Measurements from ENCODE around the gene HOXD11. TPM values are rescaled to one million over a fixed set of nuclear protein-coding genes. Genes with fewer than 3 reads are reported as not detected.

Gene HOXD11
- total RNA-seq, 6 donors from 2014 or later: not detected

- Histone ChIP-seq H3K9me3 (no peaks in the 10 kb centered on the region), H3K4me1 (peaks cover 10 to 30% (median 14%) of the 10 kb centered on the region in 4 donors), H3K27ac (no peak overlapping the region), H3K27me3 (peaks cover 0 to 60% (median 31%) of the 10 kb centered on the region in 4 donors), H3K36me3 (no peaks in the 10 kb centered on the region), H3K4me3 (peak overlapping the region in 3 of 4 donors; percentile 21 to 39 (median 34))
- peak in 1 of 2 donors; percentile 39 for ATAC-seq (ENCODE audit: low FRiP score in 2 of 2)
- WGBS, 2 donors: 0 to 9% methylated on average over 13 to 32 of the region's 38 CpGs
- DNase-seq: peak in 1 of 2 donors; percentile 58
- TF ChIP-seq POLR2A (IDR thresholded peaks at IDR 0.05) (no peak), POLR2AphosphoS5 (IDR thresholded peaks at IDR 0.05) (no peak), CTCF (IDR thresholded peaks at IDR 0.05) (no peak), EP300 (IDR thresholded peaks at IDR 0.05) (no peak)
These were observed 39.3 kb upstream of the HOXD11 start for GRCh38 chr2:176067589-176068418.

GRCh38 chr2:176068419-176068832 lies 38.7 kb upstream of the HOXD11 start:
- Histone ChIP-seq H3K4me1 (peaks cover 10 to 30% (median 14%) of the 10 kb centered on the region in 4 donors), H3K9me3 (no peaks in the 10 kb centered on the region), H3K36me3 (no peaks in the 10 kb centered on the region), H3K4me3 (no peak overlapping the region), H3K27ac (no peak overlapping the region), H3K27me3 (peaks cover 0 to 66% (median 34%) of the 10 kb centered on the region in 4 donors)
- DNase-seq (peak in 1 of 2 donors; percentile 57), ATAC-seq (ENCODE audit: low FRiP score in 2 of 2) (no peak)
- TF ChIP-seq CTCF (IDR thresholded peaks at IDR 0.05) (no peak), POLR2AphosphoS5 (IDR thresholded peaks at IDR 0.05) (no peak), POLR2A (IDR thresholded peaks at IDR 0.05) (no peak), EP300 (IDR thresholded peaks at IDR 0.05) (no peak)
- whole genome bisulfite sequencing, 2 donors: 10 to 11% methylated on average over 6 to 20 of the region's 30 CpGs

- WGBS, 2 donors: 13 to 18% methylated on average over 27 to 38 of the region's 58 CpGs
- ATAC-seq (ENCODE audit: low FRiP score in 2 of 2) (peak; percentile 10 to 27), DNase-seq (peak in 1 of 2 donors; percentile 76)
- Histone ChIP-seq H3K27ac (no peak overlapping the region), H3K27me3 (peaks cover 0 to 91% (median 45%) of the 10 kb centered on the region in 4 donors), H3K4me1 (peaks cover 10 to 30% (median 14%) of the 10 kb centered on the region in 4 donors), H3K36me3 (no peaks in the 10 kb centered on the region), H3K4me3 (no peak overlapping the region), H3K9me3 (no peaks in the 10 kb centered on the region)
- no peak for TF ChIP-seq POLR2AphosphoS5 (IDR thresholded peaks at IDR 0.05)
- TF ChIP-seq EP300 (IDR thresholded peaks at IDR 0.05): no peak
- no peak for TF ChIP-seq POLR2A (IDR thresholded peaks at IDR 0.05)
- no peak for TF ChIP-seq CTCF (IDR thresholded peaks at IDR 0.05)
These were observed 35.5 kb upstream of the HOXD11 start for GRCh38 chr2:176071330-176072291.

- peaks cover 0 to 91% (median 39%) of the 10 kb centered on the region in 4 donors for H3K27me3 ChIP-seq
- no peak for DNase-seq
- no peak for TF ChIP-seq EP300 (IDR thresholded peaks at IDR 0.05)
- TF ChIP-seq POLR2A (IDR thresholded peaks at IDR 0.05): no peak
- TF ChIP-seq CTCF (IDR thresholded peaks at IDR 0.05): no peak
- no peak for TF ChIP-seq POLR2AphosphoS5 (IDR thresholded peaks at IDR 0.05)
These were observed 34.8 kb upstream of the HOXD11 start for GRCh38 chr2:176072292-176072669.

More at GRCh38 chr2:176072292-176072669, 34.8 kb upstream of the HOXD11 start:
- H3K4me1 ChIP-seq: peaks cover 6 to 23% (median 9%) of the 10 kb centered on the region in 4 donors
- H3K36me3 ChIP-seq: no peaks in the 10 kb centered on the region
- H3K4me3 ChIP-seq: no peak overlapping the region
- no peak overlapping the region for H3K27ac ChIP-seq
- no peaks in the 10 kb centered on the region for H3K9me3 ChIP-seq
- ATAC-seq (ENCODE audit: low FRiP score in 2 of 2): no peak
- 26 to 30% methylated on average over 5 of the region's 5 CpGs for WGBS, 2 donors

Measured in upper lobe of left lung (tissue), 6 donors.